Left cardiac atrium (tissue), 4 donors: Measurements from ENCODE around the gene KIAA0825. TPM values are rescaled to one million over a fixed set of nuclear protein-coding genes. Genes with fewer than 3 reads are reported as not detected.

Source experiments
- ATAC-seq, 2 donors: fragments of 200-7000 bp; cut with Tn5 transposase; one replicate each; pipeline ENCODE4 v1.9.1; 2020; ENCODE audit warnings: mild to moderate bottlenecking in 2 of 2, moderate library complexity in 2 of 2
- DNase-seq: peaks from one replicate; pipeline ENCODE4 v3.0.0-alpha.2; 2020
- intact Hi-C, 2 donors: fragments of 100-400 bp; cut with DNase I; formaldehyde crosslinking; loops; one replicate each; pipeline versions ENCODE4 v1.14.1 to v1.15.1; 2022 to 2023
- total RNA-seq, 2 donors: library from RNA; stranded (reverse); fragmentation: NEBNext Ultra II Directional; extraction: Animal tissue kit (Norgen Biotek cat#: 25700); gene quantifications; one replicate each; pipeline ENCODE4 v1.2.1, GENCODE V29; 2021
- donor health status: DM: no; HTN: yes; CAD: no.
- donor health status: DM: no; HTN: yes; CAD: no; lungs with severe emphysema.
- donor health status: DM: yes; HTN: yes; CAD: no.
- donor health status: Dilated cardiomyopathy.

KIAA0825 gene
- total RNA-seq, 2 donors from 2014 or later = 2.2 to 3.0 TPM

- intact Hi-C loops = no loop called here
- DNase-seq (no peak), ATAC-seq (no peak)
These were observed 216.3 kb downstream of the KIAA0825 start for GRCh38 chr5:94402096-94402495.

DNA sequence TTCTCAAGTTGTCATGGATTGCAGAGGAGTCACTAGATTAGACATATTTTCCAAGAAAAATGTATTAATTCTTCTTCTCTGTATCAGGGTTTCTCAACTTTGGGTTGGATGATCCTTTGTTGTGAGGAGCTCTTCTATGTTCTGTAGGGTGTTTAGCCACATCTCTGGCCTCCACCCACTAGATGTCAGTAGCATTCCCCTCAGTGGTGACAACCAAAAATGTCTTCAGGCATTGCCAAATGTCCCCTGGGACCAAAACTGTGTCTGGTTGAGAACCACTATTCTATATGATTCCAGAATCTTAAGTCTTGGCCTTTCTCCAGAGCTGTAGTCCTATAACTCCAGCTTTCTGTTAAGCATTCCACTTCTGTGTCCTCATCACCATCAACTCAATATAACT lies 220.9 kb downstream of the KIAA0825 start:
- no peak for DNase-seq
- intact Hi-C loops = no loop called here

DNA sequence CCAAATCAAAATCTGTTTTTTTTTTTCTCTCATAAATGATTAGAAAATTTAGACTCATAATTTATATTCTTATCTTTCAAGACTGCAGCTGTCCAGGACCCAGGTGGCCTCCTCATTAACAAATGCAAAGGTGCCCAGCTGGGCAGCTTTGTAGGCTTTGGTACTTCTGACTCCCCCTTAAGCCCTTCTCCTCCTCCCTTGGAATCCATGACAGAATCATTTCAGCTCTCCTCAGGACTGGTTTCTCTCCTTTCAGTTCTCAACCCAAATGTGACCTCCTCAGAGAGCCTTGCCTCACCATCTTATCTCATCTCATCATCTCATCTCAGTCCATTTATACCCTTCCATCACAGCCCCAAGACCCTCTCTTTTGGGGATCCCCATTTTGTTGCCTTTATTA lies 221.7 kb downstream of the KIAA0825 start:
- DNase-seq (no peak), ATAC-seq (no peak)
- intact Hi-C loops = no loop called here

More for the DNA sequence above, 220.9 kb downstream of the KIAA0825 start:
- ATAC-seq = no peak

DNA sequence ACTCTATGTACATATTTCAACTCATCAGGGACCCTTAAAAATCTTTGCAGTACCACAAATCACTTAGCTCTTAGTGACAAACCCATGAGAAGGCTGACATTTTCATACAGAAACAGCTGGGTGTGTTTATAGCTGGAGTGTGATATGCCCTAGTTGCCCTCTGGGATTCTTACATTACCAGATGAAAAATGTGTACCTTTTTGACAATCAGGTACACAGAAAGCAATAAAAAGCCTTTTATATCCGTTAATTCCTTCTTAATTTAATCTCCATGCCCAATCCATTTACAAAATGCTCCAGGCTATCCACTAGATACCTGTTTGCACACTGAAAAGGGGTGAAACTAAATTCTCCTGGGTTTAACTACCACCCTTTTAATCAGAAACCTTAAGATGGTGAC lies 222.9 kb downstream of the KIAA0825 start:
- DNase-seq = no peak
- intact Hi-C loops = no loop called here

DNA sequence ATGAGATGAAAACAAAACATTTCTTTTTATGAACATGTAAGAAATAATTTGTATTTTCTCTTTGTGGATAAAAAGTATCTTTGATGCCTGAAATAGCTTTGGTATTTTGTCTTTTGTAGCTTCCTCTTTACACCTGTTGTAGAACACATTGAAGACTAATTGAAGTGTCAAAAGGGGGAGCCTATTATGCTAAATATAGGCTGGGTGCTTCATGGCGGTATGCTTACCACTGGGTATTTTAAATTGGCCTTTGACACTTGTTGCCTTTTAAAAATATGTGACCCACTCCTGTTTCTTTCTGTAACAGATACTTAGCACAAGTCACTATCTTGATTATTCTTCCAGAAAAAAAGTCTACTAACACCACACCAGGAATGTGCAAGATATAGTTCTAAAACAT lies 226.4 kb downstream of the KIAA0825 start:
- DNase-seq (no peak), ATAC-seq (no peak)
- intact Hi-C loops = no loop called here

More for the DNA sequence above, 222.9 kb downstream of the KIAA0825 start:
- no peak for ATAC-seq

DNA sequence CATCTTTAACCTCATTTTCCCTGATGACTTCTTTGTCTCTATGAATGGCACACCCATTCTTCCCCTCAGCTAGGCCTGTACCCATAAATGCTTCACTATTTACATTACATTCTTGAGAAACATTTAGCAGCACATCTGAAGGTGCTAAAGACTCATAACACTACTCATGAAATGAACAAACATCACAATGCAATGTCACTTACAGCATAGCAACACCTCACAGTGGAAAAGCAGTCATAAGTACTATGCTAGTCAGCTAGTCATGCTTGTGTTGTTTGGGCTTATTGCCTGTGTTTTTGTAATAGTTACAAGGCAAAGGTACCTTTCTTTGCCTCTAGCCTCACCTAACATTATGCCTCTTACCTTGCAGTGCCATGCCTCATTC lies 228.9 kb downstream of the KIAA0825 start:
- intact Hi-C loops = no loop called here
- no peak for ATAC-seq
- no peak for DNase-seq

- DNase-seq = no peak
- no peak for ATAC-seq
- intact Hi-C loops = no loop called here
These were observed 229.5 kb downstream of the KIAA0825 start for GRCh38 chr5:94388773-94389514.

GRCh38 chr5:94385767-94386166 lies 232.6 kb downstream of the KIAA0825 start:
- DNase-seq (no peak), ATAC-seq (no peak)
- intact Hi-C loops = no loop called here

- intact Hi-C loops = no loop called here
- ATAC-seq (no peak), DNase-seq (no peak)
These were observed 240.3 kb downstream of the KIAA0825 start for GRCh38 chr5:94378062-94378461.

DNA sequence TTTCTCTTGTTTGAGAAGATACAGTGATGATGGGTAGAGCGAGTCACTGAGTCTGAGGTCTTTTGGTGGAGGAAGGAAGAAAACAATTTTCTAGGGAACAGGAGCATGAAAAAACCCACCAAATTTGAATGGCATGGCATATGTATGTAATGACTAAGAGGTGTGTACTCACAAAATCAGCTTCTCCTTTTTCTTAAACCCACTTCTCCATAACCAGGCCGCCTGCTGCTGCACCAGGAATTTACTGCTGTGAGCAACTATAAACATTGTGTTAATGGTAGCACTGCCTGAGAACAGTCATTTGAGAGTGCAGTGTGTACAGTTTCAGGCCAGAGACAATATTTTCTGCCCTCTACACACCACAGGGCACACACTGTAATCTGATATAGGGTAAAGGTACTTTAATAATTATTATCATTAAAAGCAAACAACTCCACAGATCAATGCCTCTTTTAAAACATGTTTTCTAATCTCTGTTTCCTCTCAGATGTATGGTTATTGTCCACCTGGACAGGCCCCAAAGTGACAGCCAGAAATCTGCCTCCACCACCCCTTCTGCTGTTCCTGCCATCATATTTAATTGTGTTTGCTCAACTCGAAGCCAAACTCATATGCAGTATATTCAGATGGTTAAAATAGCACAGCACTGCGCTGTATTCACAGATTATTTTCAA lies 241.6 kb downstream of the KIAA0825 start:
- ATAC-seq (no peak), DNase-seq (no peak)

DNA sequence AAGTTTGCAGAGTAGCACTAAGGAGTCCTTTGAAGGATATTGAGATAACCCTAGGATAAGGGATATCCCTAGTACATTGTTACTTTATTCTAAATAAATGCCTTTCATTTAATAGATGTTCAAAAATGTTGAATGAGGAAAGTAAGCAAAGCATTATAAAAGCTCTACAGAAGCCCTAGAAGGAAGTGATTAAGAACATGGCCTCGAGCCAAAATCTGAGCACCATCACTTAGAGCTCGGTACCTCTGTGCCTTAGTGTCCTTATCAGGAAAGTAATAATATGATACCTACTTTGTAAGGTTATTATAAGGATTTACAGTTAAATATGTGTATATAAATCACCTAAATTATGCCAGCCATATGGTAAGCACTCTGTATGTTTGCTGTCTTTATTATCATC lies 242.6 kb downstream of the KIAA0825 start:
- intact Hi-C loops = no loop called here
- no peak for ATAC-seq
- no peak for DNase-seq

More for the DNA sequence above, 241.6 kb downstream of the KIAA0825 start:
- intact Hi-C loops = no loop called here

DNA sequence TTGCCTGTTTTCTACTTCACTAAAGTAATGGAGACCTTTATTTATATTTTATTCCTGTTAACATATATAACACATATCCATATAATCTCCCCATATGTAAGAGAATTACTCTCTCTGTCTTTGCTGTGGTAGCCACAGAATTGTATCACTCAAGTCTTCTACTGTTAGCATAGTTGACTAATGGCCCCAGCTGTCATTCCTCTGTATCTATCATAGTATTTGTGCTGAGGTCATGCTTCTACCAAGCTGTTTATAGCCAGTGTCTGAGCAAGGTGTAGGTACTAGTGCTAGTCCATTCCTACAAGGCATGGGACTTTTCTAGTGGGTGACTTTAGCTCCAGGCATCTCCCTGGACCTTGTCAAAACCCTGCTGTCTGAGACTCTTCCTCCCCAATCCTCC lies 244.1 kb downstream of the KIAA0825 start:
- ATAC-seq = no peak
- intact Hi-C loops = no loop called here

GRCh38 chr5:94367900-94368299 lies 250.5 kb downstream of the KIAA0825 start:
- no peak for ATAC-seq
- intact Hi-C loops = no loop called here

More for the DNA sequence above, 244.1 kb downstream of the KIAA0825 start:
- DNase-seq = no peak

DNA sequence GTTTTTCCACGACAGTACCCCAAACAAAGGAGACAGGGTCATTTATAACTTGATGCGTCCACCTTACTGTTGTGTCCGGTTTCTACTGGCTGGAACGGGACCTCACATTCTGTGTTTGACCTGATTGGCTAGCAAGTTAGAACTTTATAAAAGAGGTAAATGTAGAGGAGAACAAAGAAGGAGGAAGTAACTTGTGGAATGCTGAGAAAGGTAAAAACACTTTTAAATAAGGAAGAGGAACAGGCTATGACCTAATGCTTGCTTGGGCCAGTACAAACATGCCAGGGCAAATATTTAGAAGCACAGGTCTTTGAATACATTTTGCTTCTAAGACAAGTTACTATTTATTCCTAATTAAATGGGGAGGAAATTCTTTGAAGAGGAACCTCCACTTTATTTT lies 251.6 kb downstream of the KIAA0825 start:
- intact Hi-C loops = no loop called here
- no peak for ATAC-seq
- no peak for DNase-seq

More at GRCh38 chr5:94367900-94368299, 250.5 kb downstream of the KIAA0825 start:
- DNase-seq = no peak

- no peak for ATAC-seq
- no peak for DNase-seq
- intact Hi-C loops = no loop called here
These were observed 255.5 kb downstream of the KIAA0825 start for GRCh38 chr5:94362857-94363256.

GRCh38 chr5:94361832-94362796 lies 256.3 kb downstream of the KIAA0825 start:
- ATAC-seq = no peak
- intact Hi-C loops = no loop called here
- DNase-seq = no peak

- intact Hi-C loops = no loop called here
- ATAC-seq = no peak
- no peak for DNase-seq
These were observed 257.2 kb downstream of the KIAA0825 start for GRCh38 chr5:94361161-94361560.

DNA sequence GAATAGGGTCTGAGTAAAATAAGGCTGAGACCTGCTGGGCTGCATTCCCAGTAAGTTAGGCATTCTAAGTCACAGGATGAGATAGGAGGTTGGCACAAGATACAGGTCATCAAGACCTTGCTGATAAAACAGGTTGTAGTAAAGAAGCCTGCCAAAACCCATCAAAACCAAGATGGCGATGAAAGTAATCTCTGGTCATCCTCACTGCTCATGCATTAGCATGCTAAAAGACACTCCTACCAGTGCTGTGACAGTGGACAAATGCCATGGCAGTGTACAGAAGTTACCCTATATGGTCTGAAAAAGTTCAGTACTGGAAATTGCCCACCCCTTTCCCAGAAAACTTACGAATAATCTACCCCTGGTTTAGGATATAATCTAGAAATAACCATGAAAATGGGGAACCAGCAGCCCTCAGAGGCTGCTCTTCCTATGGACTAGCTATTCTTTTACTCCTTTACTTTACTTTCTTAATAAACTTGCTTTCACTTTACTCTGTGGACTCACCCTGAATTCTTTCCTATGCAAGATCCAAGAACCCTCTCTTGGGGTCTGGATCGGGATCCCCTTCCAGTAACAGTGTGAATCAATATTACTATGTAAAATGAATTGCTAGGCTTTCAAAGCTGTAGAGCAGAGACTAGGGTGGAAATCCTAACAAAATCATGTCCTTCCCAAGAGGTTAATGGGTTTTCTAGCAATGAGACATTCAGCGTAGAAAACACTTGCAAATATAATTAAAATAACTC lies 257.8 kb downstream of the KIAA0825 start:
- ATAC-seq = peak; percentile 44 to 61
- intact Hi-C loops = no loop called here
- DNase-seq = no peak

GRCh38 chr5:94359880-94360279 lies 258.5 kb downstream of the KIAA0825 start:
- ATAC-seq = peak in 1 of 2 donors; percentile 36

More at GRCh38 chr5:94359880-94360279, 258.5 kb downstream of the KIAA0825 start:
- DNase-seq = no peak
- intact Hi-C loops = no loop called here
